Stimulated activated CD8-positive, alpha-beta memory T cell treated with anti-CD3 and anti-CD28 coated beads, Interleukin-7, amount 100 ng/mL, for 24 hours (primary cell): ENCODE data around the gene CCDC61.

ENCODE experiments used
- DNase-seq: peaks from one replicate; pipeline ENCODE4 v3.0.0-alpha.2; 2020; ENCODE audit warnings: low read depth

The CCDC61 gene

DNA sequence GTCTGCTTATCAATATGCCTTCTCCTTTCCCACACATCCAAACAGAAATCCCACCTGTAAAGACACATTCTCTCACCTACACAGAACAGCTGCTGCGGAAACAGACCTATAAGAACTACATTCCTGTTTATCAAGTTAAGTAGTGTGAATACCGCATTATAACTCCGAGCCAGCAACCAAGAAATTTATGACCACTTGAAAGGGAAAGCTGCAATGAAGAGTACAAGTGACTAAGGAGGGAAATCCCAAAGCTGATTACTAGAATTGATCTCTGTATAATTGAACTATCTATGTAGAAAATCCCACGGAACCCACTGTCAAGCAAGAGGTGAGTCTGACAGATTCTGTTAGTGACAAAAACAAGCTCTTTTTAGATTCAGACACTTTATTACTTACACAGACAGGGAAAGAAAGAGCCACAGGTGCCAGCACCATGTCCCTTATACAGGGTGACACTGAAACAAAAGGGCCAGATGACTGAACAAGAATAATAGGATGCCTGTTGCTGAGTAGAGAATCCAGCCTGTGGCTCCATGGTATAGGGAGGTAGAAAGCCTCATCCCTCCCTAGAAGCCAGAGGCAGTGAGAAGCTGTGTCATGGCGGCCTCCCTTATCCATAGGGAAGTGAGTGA is 47.1 kb downstream of the CCDC61 start:
- no peak for DNase-seq

- no peak for DNase-seq
Measured at GRCh38 chr19:46043519-46043918, 48.3 kb downstream of the CCDC61 start.

DNA sequence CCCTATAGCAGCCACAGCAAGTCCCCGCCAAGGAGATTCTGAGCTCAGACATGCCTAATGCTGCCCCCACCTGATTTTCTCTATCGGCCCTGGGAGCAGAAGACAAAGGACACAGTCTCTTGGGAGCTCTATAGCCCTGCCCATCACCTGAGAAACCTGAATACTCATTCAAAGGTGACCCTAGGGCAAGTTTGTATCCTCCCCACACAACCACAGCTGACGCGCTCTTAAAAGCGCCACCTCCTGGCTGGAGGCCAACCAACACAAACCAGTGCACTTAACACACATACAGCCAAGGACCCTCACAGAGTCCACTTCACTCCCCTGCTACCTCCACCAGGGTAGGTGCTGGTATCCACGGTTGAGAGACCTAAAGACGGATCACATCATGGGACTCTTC is 54.3 kb downstream of the CCDC61 start:
- no peak for DNase-seq

DNA sequence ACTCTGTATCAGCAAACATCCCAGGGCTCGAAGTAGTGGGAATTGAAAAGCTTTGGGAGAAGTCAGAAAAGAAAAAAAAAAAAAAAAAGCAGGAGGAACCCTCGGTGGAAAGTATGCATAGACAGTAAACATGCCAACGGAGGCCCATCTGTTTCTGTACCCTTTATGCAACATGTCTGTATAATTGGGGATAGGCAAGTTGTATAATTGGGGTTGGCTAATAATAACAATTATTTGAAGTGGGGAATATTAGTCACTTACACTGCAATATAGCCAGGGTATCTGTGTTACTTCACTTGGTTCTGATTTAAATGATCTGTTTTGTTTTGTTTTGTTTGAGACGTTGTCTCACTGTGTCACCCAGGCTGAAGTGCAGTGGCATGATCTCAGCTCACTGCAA is 57.6 kb downstream of the CCDC61 start:
- no peak for DNase-seq

DNA sequence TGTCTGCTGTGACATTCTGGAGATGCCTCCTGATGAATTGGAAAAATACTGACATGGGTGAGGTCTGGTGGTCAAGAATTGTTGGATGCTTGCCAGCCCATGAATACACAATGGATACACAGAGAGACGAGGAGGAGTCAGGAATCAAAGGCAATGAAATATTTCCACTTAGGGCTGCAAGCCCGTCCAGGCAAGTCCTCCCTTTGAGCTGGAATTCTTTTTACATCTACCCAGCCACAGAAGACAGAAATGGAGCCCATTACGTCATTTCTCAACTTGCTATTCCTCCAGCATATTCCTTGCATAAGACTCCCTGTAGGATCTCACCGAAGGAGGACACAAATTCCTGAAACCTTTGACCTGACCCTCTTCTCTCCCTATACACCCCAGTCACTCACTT is 61.3 kb downstream of the CCDC61 start:
- DNase-seq, result no peak

- no peak for DNase-seq
Measured at GRCh38 chr19:46058778-46059177, 63.5 kb downstream of the CCDC61 start.

- no peak for DNase-seq
Measured at GRCh38 chr19:46060012-46060411, 64.7 kb downstream of the CCDC61 start.

DNA sequence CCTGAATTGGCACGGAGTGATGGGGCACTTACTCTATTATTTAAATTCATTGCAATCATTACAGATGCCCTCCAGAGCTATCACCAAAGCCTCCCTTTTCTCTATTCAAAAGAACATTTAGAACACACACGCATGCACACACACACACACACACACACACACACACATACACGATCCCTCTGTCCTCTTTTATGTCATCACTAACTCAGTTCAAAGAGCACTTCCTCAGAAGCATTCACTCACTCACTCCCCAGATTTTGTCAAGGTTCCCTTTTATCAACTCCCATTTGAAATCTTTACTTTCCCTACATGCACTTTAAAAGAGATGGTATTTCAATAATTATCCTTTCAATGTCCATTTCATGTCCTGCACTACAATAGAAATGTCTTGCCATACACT is 67.9 kb downstream of the CCDC61 start:
- no peak for DNase-seq

DNA sequence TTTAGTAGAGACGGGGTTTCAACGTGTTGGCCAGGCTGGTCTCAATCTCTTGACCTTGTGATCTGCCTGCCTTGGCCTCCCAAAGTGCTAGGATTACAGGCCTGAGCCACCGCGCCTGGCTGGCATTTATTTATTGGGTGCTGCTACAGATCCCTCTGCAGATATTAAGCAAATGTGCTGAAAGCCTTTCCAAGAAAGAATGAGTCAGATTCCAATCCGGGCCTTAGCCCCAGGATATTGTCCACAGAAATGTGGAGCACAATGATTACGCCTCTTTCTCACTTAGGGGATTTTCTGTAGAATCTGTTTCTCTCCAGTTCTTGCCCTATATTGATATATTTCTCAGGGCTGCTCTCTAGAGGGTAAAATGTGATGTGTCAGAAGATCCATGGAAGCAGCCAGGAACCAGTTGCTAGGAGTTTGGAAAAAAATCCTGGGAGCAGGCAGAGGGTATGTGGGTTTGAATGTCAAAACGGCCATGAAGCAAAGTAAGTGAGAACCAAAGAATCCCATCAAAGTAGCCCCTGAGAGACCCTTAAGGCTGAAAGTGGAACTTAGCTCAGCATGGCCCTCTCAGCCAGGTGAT is 70.3 kb downstream of the CCDC61 start:
- no peak for DNase-seq

DNA sequence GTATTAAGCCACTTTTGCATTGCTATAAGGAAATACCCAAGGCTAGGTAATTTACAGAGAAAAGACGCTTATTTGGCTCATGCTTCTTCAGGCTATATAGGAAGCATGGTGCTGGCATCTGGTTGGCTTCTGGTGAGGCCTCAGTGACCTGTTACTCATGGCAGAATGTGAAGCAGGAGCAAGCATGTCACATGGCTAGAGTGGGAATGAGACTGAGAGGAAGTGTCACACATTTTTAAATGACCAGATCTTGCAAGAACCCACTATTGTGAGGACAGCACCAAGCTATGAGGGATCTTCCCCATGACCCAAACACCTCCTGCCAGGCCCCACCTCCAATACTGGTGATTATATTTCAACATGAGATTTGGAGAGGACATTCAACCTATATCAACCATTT is 71.2 kb downstream of the CCDC61 start:
- DNase-seq, result no peak

- DNase-seq, result no peak
Measured at GRCh38 chr19:46067691-46068090, 72.4 kb downstream of the CCDC61 start.
